HG03175 (cell line): Measurements from ENCODE around the gene HSPB8.

Experiments used
- ATAC-seq: cut with Tn5 transposase; IDR thresholded peaks from one replicate; pipeline ENCODE4 v1.9.1; 2021; ENCODE audit warnings: mild to moderate bottlenecking, moderate library complexity; ENCODE audit not compliant: unreplicated experiment

Gene HSPB8, protein sequence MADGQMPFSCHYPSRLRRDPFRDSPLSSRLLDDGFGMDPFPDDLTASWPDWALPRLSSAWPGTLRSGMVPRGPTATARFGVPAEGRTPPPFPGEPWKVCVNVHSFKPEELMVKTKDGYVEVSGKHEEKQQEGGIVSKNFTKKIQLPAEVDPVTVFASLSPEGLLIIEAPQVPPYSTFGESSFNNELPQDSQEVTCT

GRCh38 chr12:119178544-119179334, at the start of gene HSPB8:
Gene HSPB8 (plus strand): TSS chr12:119178931. CDS start chr12:119179313, 382 bp downstream.
- ATAC-seq: no peak

DNA sequence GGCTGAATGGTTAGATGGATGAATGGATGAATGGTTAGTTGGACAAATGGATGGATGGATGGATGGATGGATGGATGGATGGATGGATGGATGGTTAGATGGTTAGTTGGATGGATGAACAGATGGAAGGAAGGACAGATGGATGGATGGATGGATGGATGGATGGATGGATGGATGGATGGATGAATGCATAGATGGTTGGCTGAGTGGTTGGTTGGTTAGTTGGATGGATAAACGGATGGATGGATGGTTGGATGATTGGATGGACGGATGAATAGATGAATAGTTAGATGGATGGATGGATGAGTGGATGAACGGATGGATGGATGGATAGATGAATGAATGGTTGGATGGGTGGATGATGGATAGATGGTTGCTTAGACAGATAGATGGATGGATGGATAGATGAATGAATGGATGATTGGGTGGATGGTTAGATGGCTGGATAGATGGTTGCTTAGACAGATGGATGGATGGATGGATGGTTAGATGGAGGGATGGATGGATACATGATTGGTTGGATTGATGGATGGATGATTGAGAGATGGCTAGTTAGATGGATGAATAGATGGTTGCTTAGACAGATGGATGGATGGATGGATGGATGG, 48.8 kb upstream of the HSPB8 start:
- ATAC-seq: no peak

GRCh38 chr12:119130523-119130922, 48.2 kb upstream of the HSPB8 start:
- no peak for ATAC-seq

- no peak for ATAC-seq
Observed at GRCh38 chr12:119134284-119135072, 44.3 kb upstream of the HSPB8 start.

DNA sequence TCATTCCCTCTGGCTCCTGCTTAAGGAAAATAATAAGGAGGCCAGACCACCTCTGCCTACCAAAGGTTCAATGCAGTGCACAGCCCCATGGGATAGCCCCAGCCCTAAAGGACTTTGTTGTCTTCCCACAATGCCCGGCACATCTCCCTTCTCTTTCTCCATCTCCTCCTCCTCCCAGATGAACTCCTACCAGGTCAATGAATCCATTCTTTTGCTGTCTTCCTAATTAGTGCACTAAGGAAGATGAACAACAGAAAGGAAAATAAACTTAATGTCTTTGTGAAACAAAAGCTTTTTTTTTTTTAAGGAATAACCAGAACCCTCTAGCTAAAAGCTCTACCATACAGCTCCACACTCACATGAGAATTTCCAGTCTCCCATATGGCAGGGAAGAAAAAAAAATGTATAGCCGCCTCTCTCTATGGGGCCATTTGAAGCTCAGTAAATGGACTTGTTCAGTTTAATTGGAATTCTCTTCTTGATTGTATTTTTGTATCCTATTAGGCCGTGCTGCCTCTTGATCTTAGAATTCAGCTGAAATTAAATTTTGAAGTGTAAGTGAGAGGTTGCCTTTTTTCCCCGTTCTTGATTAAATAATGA, 41.8 kb upstream of the HSPB8 start:
- no peak for ATAC-seq

DNA sequence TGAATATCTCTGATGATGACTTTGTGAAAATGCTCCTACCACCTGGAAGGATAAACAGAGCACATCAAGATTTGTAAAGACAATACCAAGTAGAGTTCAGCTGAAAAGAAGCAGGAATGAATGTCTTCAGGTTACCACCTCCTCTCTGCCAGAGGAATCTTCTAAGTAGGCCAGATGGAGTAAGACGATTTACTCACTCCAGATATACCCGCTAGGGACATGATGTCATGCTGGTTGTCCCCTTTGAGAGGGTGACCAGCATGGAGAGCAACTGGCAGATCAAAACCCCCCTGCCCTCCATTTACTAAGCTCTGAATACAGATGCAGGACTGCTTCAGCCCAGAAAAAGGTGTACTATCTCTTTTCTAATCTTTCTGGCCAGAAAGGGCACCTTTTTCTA, 39.3 kb upstream of the HSPB8 start:
- ATAC-seq: no peak

- ATAC-seq: no peak
Observed at GRCh38 chr12:119145367-119145766, 33.4 kb upstream of the HSPB8 start.

DNA sequence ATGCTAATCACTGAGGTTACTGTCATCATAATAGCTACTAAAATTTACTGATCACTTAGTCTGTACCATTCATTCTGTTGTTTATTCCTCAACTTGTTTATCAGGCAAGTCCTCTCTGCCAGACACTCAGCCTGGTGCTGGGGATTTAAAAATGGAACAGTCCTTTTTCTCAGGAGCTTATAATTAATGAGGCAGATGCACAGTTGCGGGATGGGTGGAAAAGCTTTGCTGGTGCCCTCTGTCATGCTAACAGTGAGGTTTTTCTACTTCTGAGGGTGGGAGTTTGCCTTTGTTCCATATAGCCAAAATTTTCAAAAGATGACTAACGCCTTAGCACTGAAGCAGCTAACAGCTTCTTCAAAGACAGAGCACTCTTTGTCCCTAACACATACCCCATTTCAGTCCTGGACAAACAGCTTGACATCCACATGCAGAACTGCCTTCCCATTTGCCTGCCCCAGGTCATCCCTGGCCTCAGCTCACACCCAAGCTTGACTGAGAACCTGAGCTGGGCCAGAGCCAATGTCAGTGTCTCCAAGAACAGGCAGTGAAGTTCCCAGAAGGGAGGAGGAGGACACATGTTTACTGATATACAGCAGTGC, 30.8 kb upstream of the HSPB8 start:
- ATAC-seq: no peak

DNA sequence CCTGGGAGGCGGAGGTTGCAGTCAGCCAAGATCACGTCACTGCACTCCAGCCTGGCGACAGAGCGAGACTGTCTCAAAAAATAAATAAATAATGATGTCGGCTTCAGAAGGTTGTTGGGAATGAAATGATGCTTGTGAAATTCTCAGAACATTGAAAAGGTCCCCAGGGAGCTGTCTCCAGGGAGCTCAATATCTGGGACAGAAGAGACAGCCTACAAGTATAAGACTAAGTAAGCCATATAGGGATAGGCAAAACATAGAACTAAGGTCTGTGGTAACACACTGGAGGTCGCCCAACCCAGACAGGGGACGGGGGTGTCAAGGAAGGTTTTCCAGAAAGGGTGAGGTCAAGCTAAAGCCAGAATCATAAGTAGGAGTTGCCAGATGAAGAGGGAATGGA, 29.5 kb upstream of the HSPB8 start:
- no peak for ATAC-seq

DNA sequence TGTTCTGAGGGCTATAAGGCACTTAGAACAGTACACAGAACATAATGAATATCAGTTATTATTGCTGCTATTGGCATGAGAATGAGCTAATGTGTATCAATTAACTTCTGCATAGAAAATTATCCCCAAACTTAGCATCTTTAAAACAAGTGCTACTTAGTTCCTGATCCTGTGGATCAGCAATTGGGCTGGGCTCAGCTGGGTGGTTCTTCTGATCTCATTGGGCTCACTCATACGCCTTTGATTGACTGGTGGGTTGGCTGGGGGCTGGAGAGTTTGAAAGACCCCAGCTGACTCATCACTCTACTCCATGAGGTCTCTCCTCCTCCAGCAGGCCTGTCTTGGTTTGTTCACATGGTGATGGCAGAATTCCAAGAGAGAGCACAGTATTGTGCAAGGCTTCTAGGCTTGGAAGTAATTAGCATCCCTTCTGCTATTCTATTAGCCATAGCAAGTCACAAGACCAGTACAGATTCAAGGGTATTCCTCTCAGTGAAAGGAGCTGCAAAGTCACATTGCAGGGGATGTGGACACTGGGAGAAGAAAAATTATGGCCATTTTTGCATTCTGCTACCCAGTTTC, 27.2 kb upstream of the HSPB8 start:
- ATAC-seq: no peak

DNA sequence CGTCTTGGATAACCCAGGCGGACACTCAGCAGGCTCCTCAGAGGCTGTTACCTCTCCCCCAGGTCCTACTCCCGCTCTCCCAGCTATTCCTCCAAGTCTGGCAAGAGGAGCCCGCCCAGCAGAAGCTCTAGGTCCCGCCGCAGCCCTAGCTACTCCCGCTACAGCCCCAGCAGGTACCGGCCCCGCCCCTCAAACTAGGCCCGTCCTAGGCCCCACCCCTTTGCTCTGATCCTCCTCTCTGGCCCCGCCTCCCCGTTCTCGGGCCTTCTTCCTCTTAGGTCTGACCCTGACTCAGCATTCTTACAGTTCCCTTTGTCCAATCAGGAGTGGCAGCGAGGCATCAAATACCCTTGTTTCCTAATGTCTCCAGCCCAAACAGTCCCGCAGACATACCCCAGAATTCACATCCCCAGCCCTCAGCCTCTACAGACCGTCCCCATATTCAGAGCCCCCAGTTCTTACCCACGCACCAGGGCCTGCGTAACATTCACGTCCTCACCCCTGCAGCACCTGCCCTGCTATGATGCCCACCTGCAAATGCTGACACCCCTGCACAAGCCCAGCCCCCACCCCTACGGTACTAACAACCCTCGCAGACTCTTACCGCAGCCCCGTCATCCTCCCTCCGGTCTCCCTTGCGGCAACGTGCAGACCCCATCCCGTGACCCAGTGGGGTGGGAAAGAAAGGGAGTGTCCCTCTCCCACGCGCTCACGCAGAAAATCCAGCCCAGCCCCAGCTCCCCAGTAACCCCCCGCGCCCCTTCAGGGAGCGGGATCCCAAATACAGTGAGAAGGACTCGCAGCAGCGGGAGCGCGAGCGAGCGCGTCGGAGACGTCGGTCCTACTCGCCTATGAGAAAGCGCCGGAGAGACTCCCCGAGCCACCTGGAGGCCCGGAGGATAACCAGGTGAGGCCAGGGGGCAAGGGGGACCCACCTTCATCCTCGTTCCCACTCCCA, 25.0 kb upstream of the HSPB8 start:
- ATAC-seq: no peak

- ATAC-seq: no peak
Observed at GRCh38 chr12:119154435-119154818, 24.3 kb upstream of the HSPB8 start.

GRCh38 chr12:119156401-119157044, 22.2 kb upstream of the HSPB8 start:
- ATAC-seq: no peak

- ATAC-seq: no peak
Observed at GRCh38 chr12:119157528-119157927, 21.2 kb upstream of the HSPB8 start.

GRCh38 chr12:119157978-119158377, 20.8 kb upstream of the HSPB8 start:
- ATAC-seq: no peak

GRCh38 chr12:119158402-119158801, 20.3 kb upstream of the HSPB8 start:
- ATAC-seq: no peak

DNA sequence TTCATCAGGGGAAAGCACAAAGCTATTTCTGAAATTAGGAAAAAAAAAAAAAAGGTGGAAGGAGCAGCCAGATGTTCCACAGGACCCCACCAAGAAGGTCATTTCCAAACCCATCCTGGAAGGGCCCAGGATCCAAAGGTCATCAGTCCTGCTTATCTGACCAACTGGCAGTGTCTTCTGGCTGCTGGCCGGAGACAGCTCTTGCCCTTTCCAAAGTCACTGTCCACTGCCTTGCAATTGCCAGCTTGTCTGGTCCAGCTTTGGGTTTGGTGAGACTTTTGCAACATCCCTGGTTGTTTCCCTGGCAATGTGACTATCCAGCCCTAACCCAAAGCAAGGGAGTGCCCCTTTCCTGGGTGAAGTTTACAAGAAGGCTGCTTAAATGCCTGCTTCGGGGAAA, 18.9 kb upstream of the HSPB8 start:
- ATAC-seq: no peak

GRCh38 chr12:119167902-119168301, 10.8 kb upstream of the HSPB8 start:
- ATAC-seq: no peak

GRCh38 chr12:119168721-119169120, 10.0 kb upstream of the HSPB8 start:
- ATAC-seq: no peak
